ENCODE measurements around the gene LPAR1.

LPAR1 gene

DNA sequence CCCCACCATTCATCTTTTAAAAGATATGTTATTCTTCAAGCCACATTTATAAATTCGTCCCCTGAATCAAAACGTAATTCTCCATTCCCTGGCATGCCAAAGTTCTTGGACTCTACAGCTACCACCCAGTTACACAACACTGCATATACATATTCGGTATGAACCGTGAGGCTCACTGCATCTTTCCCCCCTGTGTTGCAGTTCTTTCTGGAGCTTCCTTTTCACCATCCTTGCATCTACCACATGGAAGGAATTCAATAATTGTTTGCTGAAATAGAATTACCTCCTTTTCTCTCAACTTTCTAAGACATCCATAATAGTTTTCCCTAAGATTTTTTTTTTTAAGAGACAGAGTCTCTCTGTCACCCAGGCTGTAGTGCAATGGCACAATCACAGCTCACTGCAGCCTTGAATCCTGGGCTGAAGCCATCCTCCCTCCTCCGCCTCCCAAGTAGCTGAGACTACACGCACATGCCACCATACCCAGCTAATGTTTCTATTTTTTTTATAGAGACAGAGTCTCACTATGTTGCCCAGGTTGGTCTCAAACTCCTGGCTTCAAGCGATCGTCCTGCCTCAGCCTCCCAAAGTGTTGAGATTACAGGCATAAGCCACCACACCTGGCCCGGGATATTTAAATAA is 3.3 kb downstream of the LPAR1 start:
- intact Hi-C loops (cut with micrococcal nuclease): loop anchor here (2.0 to 10.0 kb wide), 4 partner anchors 112 to 393 kb away; no protein-coding TSS in a partner anchor
- Mint-ChIP-seq H3K4me1 (ENCODE audit: low read depth) (peaks cover 50% of the 10 kb centered on the region), H3K36me3 (ENCODE audit: low read depth) (peaks cover 27% of the 10 kb centered on the region), H3K27ac (peak overlapping the region; percentile 28), H3K4me3 (no peak overlapping the region), H3K9me3 (no peaks in the 10 kb centered on the region), H3K27me3 (peaks cover 20% of the 10 kb centered on the region)

DNA sequence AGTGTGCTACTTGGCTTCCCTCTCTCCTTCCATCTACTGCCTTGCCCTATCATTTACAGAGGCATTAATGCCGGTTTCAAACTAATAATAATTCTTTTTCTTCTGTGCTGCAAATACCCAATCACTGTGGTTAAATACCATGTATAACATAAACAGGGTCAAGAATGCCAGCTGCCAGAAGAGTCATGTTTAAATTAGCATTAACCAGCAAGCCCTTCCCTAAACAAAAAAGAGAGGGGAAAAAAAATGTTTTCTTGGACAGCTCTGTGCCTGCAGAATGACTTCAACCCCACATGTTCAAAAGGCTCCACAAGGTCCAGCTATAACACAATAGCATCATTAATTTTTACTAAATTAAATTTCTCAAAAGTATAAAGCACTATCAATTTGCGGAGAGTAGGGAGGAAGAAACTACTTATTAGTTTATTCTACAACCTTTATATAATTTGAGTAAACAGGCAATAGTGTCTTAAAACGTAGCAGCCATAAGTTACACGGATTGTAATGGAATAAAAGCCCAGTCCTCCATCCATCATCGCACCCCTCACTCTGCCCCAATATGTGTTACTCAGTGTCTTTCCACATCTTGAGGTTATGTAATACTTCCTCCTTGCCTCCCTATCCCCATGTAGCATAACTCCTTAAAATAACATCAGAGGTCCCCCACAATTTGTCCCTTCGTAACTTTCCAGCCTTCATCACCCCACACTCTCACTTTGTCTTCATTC is 3.9 kb downstream of the LPAR1 start:
- Mint-ChIP-seq H3K4me3 (no peak overlapping the region), H3K27ac (no peak overlapping the region), H3K27me3 (peaks cover 20% of the 10 kb centered on the region), H3K36me3 (ENCODE audit: low read depth) (peaks cover 31% of the 10 kb centered on the region), H3K9me3 (no peaks in the 10 kb centered on the region), H3K4me1 (ENCODE audit: low read depth) (peaks cover 50% of the 10 kb centered on the region)
- intact Hi-C loops (cut with micrococcal nuclease): loop anchor here (2.0 to 10.0 kb wide), 2 partner anchors 160 to 264 kb away; no protein-coding TSS in a partner anchor

DNA sequence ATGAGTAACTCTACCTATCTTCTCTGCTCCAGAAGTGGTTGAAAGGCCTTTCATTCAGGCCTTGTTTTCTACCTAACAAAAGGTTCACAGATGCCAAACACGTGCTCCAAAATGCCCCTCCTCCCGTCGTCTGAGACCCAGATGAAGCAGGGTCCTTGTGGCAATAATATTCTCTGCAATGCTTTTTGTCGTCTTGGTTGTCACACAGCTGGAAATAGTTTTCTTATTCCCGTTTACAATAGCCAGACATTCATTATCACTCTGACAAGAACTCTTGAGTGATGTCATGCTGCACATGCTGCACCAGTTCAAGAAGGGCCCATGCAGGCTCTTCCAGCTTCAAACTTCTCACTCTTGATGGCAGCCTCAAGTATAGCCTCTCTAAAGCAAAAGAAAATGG is 7.8 kb downstream of the LPAR1 start:
- peaks cover 39% of the 10 kb centered on the region for H3K36me3 Mint-ChIP-seq (ENCODE audit: low read depth)
- peaks cover 10% of the 10 kb centered on the region for H3K27me3 Mint-ChIP-seq
- no peak overlapping the region for H3K4me3 Mint-ChIP-seq
- H3K4me1 Mint-ChIP-seq (ENCODE audit: low read depth): peaks cover 33% of the 10 kb centered on the region
- H3K9me3 Mint-ChIP-seq: no peaks in the 10 kb centered on the region
- no peak overlapping the region for H3K27ac Mint-ChIP-seq
- intact Hi-C loops (cut with micrococcal nuclease): loop anchor here (10.0 kb wide), 1 partner anchor 156 kb away; no protein-coding TSS in a partner anchor

DNA sequence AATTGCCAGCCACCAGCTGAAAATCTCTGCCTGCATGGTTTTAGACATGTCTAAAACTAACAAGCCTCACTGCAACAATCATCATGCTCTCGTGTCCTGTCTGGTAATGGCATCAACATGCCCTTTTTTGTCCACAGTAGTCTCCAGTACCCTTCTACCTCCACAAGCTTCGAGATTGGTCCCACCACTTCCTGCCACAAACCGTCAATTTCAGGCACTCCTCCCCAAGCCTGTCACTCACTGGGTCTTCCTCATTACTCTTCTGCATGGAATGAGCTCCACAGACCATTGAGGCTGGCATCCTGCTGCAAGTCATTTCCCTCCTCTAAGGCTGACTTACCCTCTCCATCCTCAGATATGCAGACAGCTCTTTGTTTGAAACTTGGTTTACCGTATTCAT is 9.0 kb downstream of the LPAR1 start:
- Mint-ChIP-seq H3K27ac (no peak overlapping the region), H3K36me3 (ENCODE audit: low read depth) (peaks cover 39% of the 10 kb centered on the region), H3K4me1 (ENCODE audit: low read depth) (peaks cover 21% of the 10 kb centered on the region), H3K9me3 (peaks cover 7% of the 10 kb centered on the region), H3K27me3 (peaks cover 8% of the 10 kb centered on the region), H3K4me3 (no peak overlapping the region)
- intact Hi-C loops (cut with micrococcal nuclease): no loop called here

DNA sequence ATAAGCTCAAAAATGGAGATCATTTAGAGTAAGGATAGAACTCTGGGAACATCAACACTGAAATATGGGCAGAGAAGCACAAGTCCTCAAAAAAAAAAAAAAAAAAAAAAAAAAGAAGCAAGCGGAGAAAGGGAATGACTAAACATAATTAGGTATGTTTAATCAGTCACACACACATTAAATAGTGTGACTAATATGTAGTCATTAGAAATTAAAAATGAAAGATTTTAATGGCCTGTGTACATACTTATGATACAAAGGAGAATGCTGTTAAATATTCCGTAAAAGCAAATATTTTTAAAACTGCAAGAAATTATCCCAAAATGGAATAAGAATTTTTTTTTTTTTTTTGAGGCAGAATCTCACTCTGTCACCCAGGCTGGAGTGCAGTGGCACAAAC is 10.5 kb downstream of the LPAR1 start:
- Mint-ChIP-seq H3K9me3 (peaks cover 7% of the 10 kb centered on the region), H3K27me3 (peaks cover 4% of the 10 kb centered on the region), H3K27ac (no peak overlapping the region), H3K4me3 (no peak overlapping the region), H3K36me3 (ENCODE audit: low read depth) (peaks cover 39% of the 10 kb centered on the region), H3K4me1 (ENCODE audit: low read depth) (peaks cover 21% of the 10 kb centered on the region)
- intact Hi-C loops (cut with micrococcal nuclease): no loop called here

GRCh38 chr9:111023128-111023527 is 15.1 kb downstream of the LPAR1 start:
- intact Hi-C loops (cut with micrococcal nuclease): no loop called here
- H3K9me3 Mint-ChIP-seq: peaks cover 7% of the 10 kb centered on the region
- H3K27me3 Mint-ChIP-seq: no peaks in the 10 kb centered on the region
- H3K4me1 Mint-ChIP-seq (ENCODE audit: low read depth): peaks cover 11% of the 10 kb centered on the region
- H3K27ac Mint-ChIP-seq: peak overlapping the region; percentile 3
- no peak overlapping the region for H3K4me3 Mint-ChIP-seq
- H3K36me3 Mint-ChIP-seq (ENCODE audit: low read depth): peaks cover 20% of the 10 kb centered on the region

- intact Hi-C loops (cut with micrococcal nuclease): no loop called here
- peaks cover 2% of the 10 kb centered on the region for H3K27me3 Mint-ChIP-seq
- H3K36me3 Mint-ChIP-seq (ENCODE audit: low read depth): peaks cover 6% of the 10 kb centered on the region
- no peak overlapping the region for H3K27ac Mint-ChIP-seq
- no peak overlapping the region for H3K4me3 Mint-ChIP-seq
- peaks cover 16% of the 10 kb centered on the region for H3K4me1 Mint-ChIP-seq (ENCODE audit: low read depth)
- H3K9me3 Mint-ChIP-seq: peaks cover 7% of the 10 kb centered on the region
These were observed 17.7 kb downstream of the LPAR1 start for GRCh38 chr9:111020594-111020993.

DNA sequence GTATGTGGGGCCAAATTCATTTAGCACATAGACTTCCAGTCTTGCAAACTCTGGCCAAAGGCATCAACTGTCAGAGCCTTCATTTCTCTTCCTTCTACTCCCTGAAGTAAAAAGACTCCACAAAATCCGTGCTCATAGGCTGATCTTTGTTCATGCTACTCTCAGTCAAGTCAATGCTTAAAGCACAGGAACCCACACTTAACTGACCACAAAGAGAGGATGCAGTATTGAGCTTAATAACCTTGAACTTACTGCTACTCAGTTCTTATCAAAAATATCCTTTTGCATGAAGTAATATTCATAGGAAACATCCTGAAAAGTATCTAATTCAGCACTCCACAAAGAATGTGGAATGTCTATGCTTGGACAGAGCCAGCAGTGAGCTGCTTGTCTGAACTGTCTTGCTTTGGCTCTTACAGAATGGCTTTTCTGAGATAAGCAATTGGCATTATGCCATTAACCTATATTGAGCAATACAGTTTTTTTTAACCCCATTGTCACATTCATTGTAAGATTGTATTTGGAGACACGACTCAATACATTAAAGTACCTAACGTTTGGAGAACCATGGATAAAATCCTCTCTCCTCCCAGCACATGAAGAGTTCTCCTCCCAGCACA is 21.7 kb downstream of the LPAR1 start:
- Mint-ChIP-seq H3K4me3 (no peak overlapping the region), H3K27ac (no peak overlapping the region), H3K36me3 (ENCODE audit: low read depth) (peaks cover 8% of the 10 kb centered on the region), H3K9me3 (no peaks in the 10 kb centered on the region), H3K4me1 (ENCODE audit: low read depth) (peaks cover 16% of the 10 kb centered on the region), H3K27me3 (peaks cover 5% of the 10 kb centered on the region)
- intact Hi-C loops (cut with micrococcal nuclease): no loop called here

DNA sequence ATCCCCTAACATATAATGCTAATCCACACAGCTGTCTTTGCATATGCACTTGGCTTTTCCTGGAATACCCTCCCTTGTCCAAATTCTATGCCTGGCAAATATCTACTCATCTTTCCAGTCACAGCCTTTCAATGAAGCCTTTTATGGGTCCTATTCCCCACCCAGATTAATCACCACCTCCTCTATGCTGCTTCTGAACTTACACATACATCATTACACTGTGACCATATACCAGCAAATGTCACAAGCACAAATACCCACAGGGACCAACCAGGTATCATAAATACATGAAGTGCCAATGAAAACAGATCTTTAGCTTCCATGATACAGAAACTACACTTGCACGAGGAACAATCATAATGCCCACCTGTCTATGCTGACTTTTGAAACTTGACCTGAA is 22.3 kb downstream of the LPAR1 start:
- peaks cover 5% of the 10 kb centered on the region for H3K27me3 Mint-ChIP-seq
- intact Hi-C loops (cut with micrococcal nuclease): no loop called here
- no peak overlapping the region for H3K4me3 Mint-ChIP-seq
- peaks cover 13% of the 10 kb centered on the region for H3K36me3 Mint-ChIP-seq (ENCODE audit: low read depth)
- no peaks in the 10 kb centered on the region for H3K9me3 Mint-ChIP-seq
- H3K27ac Mint-ChIP-seq: no peak overlapping the region
- peaks cover 16% of the 10 kb centered on the region for H3K4me1 Mint-ChIP-seq (ENCODE audit: low read depth)

- Mint-ChIP-seq H3K27ac (no peak overlapping the region), H3K9me3 (no peaks in the 10 kb centered on the region)
- intact Hi-C loops (cut with micrococcal nuclease): no loop called here
These were observed 24.6 kb downstream of the LPAR1 start for GRCh38 chr9:111013707-111014106.

GRCh38 chr9:111013250-111013649 is 25.0 kb downstream of the LPAR1 start:
- no peaks in the 10 kb centered on the region for H3K9me3 Mint-ChIP-seq
- no peak overlapping the region for H3K27ac Mint-ChIP-seq
- H3K36me3 Mint-ChIP-seq (ENCODE audit: low read depth): peaks cover 7% of the 10 kb centered on the region
- intact Hi-C loops (cut with micrococcal nuclease): no loop called here
- peaks cover 5% of the 10 kb centered on the region for H3K27me3 Mint-ChIP-seq
- H3K4me3 Mint-ChIP-seq: no peak overlapping the region
- H3K4me1 Mint-ChIP-seq (ENCODE audit: low read depth): peaks cover 16% of the 10 kb centered on the region

More at GRCh38 chr9:111013707-111014106, 24.6 kb downstream of the LPAR1 start:
- peaks cover 7% of the 10 kb centered on the region for H3K36me3 Mint-ChIP-seq (ENCODE audit: low read depth)
- peaks cover 16% of the 10 kb centered on the region for H3K4me1 Mint-ChIP-seq (ENCODE audit: low read depth)
- peaks cover 5% of the 10 kb centered on the region for H3K27me3 Mint-ChIP-seq
- no peak overlapping the region for H3K4me3 Mint-ChIP-seq

- Mint-ChIP-seq H3K4me1 (ENCODE audit: low read depth) (peaks cover 31% of the 10 kb centered on the region), H3K9me3 (no peaks in the 10 kb centered on the region), H3K36me3 (ENCODE audit: low read depth) (peaks cover 29% of the 10 kb centered on the region), H3K27ac (no peak overlapping the region), H3K27me3 (peaks cover 5% of the 10 kb centered on the region), H3K4me3 (no peak overlapping the region)
- intact Hi-C loops (cut with micrococcal nuclease): no loop called here
These were observed 29.9 kb downstream of the LPAR1 start for GRCh38 chr9:111008158-111009075.

GRCh38 chr9:111005746-111006470 is 32.4 kb downstream of the LPAR1 start:
- H3K4me3 Mint-ChIP-seq: no peak overlapping the region
- H3K4me1 Mint-ChIP-seq (ENCODE audit: low read depth): peaks cover 28% of the 10 kb centered on the region
- no peaks in the 10 kb centered on the region for H3K9me3 Mint-ChIP-seq
- intact Hi-C loops (cut with micrococcal nuclease): no loop called here
- H3K27ac Mint-ChIP-seq: no peak overlapping the region
- peaks cover 22% of the 10 kb centered on the region for H3K36me3 Mint-ChIP-seq (ENCODE audit: low read depth)
- H3K27me3 Mint-ChIP-seq: peaks cover 2% of the 10 kb centered on the region

Data from dendritic cell treated with granulocyte-macrophage colony-stimulating factor and Interleukin-4, amounts not matched to agents 40 ng/mL and 50 ng/mL, for 4 days (primary cell).